ENCODE results near the gene FXYD2. TPM values are rescaled to one million over a fixed set of nuclear protein-coding genes. Genes with fewer than 3 reads are reported as not detected.

The FXYD2 gene
- total RNA-seq, 6 experiments from 2014 or later: 0.40 TPM; not detected in 5

DNA sequence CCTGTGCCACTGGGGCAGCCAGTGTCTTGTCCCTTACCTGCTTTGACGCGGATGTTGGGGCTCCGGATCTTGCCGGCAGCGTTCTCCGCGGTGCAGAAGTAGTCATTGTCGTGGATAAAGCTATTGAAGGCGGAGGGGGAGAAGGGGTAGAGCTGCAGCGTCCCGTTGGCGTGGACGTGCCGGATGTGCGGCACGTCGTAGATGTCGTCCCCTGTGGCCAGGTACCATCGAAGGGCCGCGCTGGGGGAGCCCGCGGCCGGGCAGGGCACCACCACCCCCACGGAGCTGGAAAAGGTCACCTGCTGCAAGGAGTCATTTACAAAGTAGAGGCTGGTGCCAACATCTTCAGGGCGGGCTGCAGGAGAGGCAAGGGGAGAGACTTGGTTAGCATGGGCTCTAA lies 44.1 kb downstream of the FXYD2 start:
- TF ChIP-seq CTCF (IDR thresholded peaks at IDR 0.05): no peak
- Mint-ChIP-seq H3K27me3 (ENCODE audit: insufficient read depth) (peaks cover 54% of the 10 kb centered on the region), H3K4me1 (ENCODE audit: low read depth) (no peaks in the 10 kb centered on the region), H3K27ac (no peak overlapping the region), H3K4me3 (no peak overlapping the region), H3K9me3 (no peaks in the 10 kb centered on the region), H3K36me3 (ENCODE audit: low read depth) (no peaks in the 10 kb centered on the region)
- DNase-seq: no peak

DNA sequence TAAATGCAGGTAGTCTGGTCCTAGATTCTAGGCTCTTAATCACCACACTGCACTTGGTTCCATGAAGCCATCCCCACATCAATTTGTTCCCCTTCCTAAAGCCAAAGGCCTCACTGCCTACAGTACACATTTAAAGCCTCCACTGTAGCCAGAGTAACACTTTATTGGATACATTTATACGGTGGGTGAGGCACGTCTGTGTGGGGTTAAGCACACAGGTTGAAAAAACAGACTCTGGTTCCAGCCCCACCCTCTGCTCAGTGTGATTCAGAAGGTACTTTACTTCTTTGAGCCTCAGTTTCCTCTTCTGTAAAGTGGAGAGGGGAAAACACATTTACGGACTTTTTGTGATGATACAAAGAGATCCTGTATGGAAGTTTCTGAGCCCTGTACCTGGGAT lies 50.0 kb downstream of the FXYD2 start:
- Mint-ChIP-seq H3K27ac (no peak overlapping the region), H3K9me3 (no peaks in the 10 kb centered on the region), H3K27me3 (ENCODE audit: insufficient read depth) (peaks cover 37% of the 10 kb centered on the region), H3K36me3 (ENCODE audit: low read depth) (no peaks in the 10 kb centered on the region), H3K4me1 (ENCODE audit: low read depth) (no peaks in the 10 kb centered on the region), H3K4me3 (no peak overlapping the region)
- DNase-seq: no peak
- TF ChIP-seq CTCF (IDR thresholded peaks at IDR 0.05): no peak

DNA sequence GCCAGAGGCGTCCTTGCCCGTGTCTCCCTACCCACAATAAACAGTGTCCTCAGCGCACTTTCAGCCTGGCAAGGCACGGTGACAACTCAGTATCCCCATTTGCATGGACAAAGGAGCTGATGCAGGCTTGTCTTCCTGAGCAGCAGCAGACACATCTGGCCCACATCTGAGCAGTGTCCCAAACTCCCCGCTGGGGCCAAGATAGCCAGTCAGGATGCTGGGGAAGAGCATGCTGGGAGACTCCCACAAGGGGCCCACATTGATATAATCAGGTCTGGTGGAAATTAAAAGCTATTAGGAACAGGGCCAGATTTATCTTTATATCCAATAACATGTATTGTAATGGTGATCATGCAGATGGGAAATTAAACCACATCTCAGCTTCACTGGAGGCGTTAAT lies 52.2 kb downstream of the FXYD2 start:
- TF ChIP-seq CTCF (IDR thresholded peaks at IDR 0.05): no peak
- no peak overlapping the region for H3K27ac Mint-ChIP-seq
- no peak overlapping the region for H3K4me3 Mint-ChIP-seq
- H3K4me1 Mint-ChIP-seq (ENCODE audit: low read depth): no peaks in the 10 kb centered on the region
- H3K36me3 Mint-ChIP-seq (ENCODE audit: low read depth): no peaks in the 10 kb centered on the region
- no peak for DNase-seq
- no peaks in the 10 kb centered on the region for H3K9me3 Mint-ChIP-seq
- peaks cover 27% of the 10 kb centered on the region for H3K27me3 Mint-ChIP-seq (ENCODE audit: insufficient read depth)

GRCh38 chr11:117771841-117772240 lies 52.7 kb downstream of the FXYD2 start:
- no peak overlapping the region for H3K4me3 Mint-ChIP-seq
- H3K9me3 Mint-ChIP-seq: no peaks in the 10 kb centered on the region
- no peaks in the 10 kb centered on the region for H3K36me3 Mint-ChIP-seq (ENCODE audit: low read depth)
- H3K27me3 Mint-ChIP-seq (ENCODE audit: insufficient read depth): peaks cover 33% of the 10 kb centered on the region
- no peaks in the 10 kb centered on the region for H3K4me1 Mint-ChIP-seq (ENCODE audit: low read depth)
- H3K27ac Mint-ChIP-seq: no peak overlapping the region
- TF ChIP-seq CTCF (IDR thresholded peaks at IDR 0.05): no peak
- DNase-seq: no peak

DNA sequence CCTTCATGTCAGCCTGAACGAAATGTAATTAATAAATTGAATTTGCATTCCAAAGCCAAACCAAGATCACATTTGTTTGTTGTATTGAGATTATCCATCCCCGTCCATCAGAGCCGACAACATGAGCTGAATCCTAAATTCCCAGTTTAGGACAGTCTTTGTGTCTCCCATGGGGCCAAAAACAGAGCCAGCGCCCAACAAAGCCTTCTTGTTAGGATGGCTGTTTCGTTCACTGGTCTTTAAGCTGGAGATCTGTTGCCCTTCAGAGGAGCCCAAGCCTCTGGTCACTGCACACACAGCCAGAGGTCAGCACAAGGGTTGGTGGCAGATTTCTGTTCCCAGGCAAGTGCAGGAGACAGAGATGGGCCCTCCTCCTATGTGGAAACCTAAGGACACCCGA lies 53.3 kb downstream of the FXYD2 start:
- Mint-ChIP-seq H3K27me3 (ENCODE audit: insufficient read depth) (peaks cover 38% of the 10 kb centered on the region), H3K9me3 (no peaks in the 10 kb centered on the region), H3K4me1 (ENCODE audit: low read depth) (no peaks in the 10 kb centered on the region), H3K36me3 (ENCODE audit: low read depth) (no peaks in the 10 kb centered on the region), H3K4me3 (no peak overlapping the region), H3K27ac (no peak overlapping the region)
- no peak for DNase-seq
- TF ChIP-seq CTCF (IDR thresholded peaks at IDR 0.05): no peak

GRCh38 chr11:117770061-117770460 lies 54.5 kb downstream of the FXYD2 start:
- H3K4me1 Mint-ChIP-seq (ENCODE audit: low read depth): no peaks in the 10 kb centered on the region
- DNase-seq: no peak
- no peaks in the 10 kb centered on the region for H3K36me3 Mint-ChIP-seq (ENCODE audit: low read depth)
- H3K27me3 Mint-ChIP-seq (ENCODE audit: insufficient read depth): peaks cover 41% of the 10 kb centered on the region
- H3K9me3 Mint-ChIP-seq: no peaks in the 10 kb centered on the region
- no peak overlapping the region for H3K4me3 Mint-ChIP-seq
- H3K27ac Mint-ChIP-seq: no peak overlapping the region
- TF ChIP-seq CTCF (IDR thresholded peaks at IDR 0.05): no peak

Measured in HFFc6 (cell line).